IPS-18c (cell line): ENCODE results near the gene LRSAM1.
"Not testable (repeated sequence)": the region's sequence is repeated elsewhere in the genome, so short reads cannot be mapped to it uniquely, and the experiment has no call there.

Source experiments
- H3K4me3 ChIP-seq: 2 replicates; pipeline ENCODE4 v1.7.0; 2013; ENCODE audit warnings: low read depth, mild to moderate bottlenecking, low read length, moderate library complexity; ENCODE audit not compliant: insufficient read depth
- H3K9me3 ChIP-seq: one replicate; pipeline ENCODE4 v1.6.1; 2013; ENCODE audit warnings: mild to moderate bottlenecking, low read length, moderate library complexity; ENCODE audit not compliant: control insufficient read depth, insufficient read depth

Gene LRSAM1

DNA sequence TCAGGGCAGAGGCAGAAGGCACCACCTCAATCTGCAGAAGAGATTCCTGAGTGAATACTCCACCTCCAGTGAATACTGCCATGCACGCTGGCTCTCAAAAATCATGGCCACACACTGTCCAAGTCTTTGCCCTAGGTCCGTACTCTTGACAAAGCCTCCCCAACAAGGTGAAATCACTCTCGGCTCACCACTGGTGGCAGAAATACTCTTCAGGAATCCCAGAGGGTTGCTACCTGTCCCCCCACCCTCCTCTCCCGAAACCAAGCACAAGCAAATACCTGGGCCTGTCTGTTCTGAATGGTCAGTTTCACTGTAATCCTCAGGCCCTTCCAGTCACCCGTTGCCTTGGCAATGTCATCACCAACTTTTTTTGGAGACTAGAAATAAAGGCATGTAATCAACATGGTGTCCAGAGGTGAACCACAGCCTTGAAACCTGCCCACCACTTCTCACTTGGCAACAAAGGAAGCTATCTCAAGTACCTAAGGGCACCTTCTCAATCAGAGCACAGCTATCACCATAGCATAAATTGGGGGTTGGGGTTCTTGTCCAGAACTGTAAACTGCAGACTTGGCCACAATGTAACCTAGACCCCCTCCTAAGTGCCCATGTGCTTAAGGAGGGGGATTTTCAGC lies 1.9 kb upstream of the LRSAM1 start:
- Histone ChIP-seq H3K9me3 (no peaks in the 10 kb centered on the region), H3K4me3 (peak overlapping the region; percentile 97)

DNA sequence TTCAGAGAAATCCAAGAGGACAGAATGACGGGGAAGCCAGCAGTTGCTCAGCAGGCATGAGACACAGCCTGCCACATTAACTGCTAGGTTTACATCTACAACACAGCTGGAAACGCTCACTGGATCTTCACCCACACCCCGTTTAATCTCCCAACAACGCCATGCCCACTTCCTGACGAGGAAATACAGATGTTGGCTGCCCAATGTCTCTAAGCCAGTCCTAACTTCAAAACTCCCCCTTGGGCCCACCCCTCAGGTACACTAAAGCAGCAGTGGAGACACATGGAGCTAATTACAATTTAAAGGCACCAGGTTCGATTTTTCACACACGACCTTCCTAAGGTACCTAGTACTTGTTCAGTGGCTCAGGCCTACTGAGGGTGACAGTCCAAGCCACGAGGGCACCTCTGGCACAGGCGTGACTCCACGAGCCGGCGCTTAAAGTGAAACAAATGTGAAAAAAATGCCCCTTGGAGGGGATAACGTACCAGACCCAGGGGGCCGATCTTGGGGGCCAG lies 1.0 kb upstream of the LRSAM1 start:
- no peaks in the 10 kb centered on the region for H3K9me3 ChIP-seq
- H3K4me3 ChIP-seq = peak overlapping the region; percentile 97

DNA sequence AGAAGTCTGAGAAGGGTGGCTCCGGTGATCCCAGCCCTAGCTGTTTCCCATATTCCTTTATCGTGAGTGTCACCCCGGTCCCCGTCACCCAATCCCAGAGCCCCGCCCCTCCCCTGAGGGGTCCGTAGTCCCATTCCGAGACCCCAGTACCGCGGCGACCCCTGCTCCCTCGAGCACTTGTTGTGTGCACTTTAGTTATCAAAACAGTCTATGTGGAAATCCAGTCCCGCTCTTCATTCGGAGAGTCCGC lies 223 bp downstream of the LRSAM1 start:
- Histone ChIP-seq H3K4me3 (peak overlapping the region; percentile 97), H3K9me3 (no peaks in the 10 kb centered on the region)

DNA sequence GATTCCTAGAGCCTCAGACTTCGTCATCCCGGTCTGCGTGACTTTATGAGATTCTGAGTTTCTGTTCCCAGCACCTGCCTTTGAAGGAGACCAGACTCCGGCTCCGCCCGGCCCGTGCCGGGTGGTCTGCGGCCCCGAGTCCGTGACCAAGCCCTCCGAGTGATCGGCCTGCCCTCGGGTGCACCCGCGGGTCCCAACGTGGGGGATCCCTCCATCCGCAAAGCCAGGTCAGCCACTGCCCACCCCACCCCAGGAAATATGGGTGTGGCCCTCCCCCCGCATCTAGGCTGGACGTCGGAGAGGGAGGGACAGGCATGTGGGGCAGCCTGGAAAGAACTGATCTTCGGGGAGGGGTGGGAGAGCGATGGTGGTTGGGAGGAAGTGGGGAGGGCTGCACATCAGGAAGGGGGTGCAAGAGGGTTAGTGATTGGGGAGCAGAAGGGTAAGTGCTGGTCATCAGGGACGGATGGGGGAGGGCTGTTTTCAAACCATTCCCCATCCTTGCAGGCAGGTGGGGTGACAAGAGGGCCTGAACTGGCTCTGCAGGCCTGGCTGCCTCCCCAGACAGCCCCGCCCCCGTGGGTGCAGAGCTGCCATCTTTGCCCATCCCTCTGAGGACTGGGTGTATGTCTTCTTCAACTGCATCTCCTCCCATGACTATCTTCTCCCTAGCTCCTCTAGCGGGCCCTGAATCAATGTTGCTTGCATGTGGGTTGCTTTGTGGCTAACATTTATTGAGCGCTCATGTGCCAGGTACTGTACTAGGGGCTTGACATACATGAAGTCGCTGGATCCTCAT lies 747 bp downstream of the LRSAM1 start:
- Histone ChIP-seq H3K4me3 (peak overlapping the region; percentile 97), H3K9me3 (no peaks in the 10 kb centered on the region)

DNA sequence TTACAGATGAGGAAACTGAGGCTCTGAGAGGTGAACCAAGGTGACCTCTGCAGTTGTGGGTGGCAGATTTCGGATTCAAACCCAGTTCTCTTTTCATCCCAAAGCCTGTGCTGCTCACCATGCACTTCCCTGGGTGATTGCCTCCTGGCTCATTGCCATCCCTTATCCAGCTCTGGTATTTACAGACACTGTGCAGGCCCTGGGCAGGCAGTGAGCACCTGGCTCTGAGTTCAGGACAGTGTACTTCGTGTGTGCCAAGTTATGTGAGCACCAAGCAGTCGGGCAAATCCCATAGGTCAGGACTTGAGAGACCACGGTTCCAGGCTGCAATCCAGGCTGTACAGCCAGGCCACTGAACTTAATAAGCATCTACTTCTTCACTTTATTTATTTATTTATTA lies 1.4 kb downstream of the LRSAM1 start:
- Histone ChIP-seq H3K9me3 (no peaks in the 10 kb centered on the region), H3K4me3 (no peak overlapping the region)

DNA sequence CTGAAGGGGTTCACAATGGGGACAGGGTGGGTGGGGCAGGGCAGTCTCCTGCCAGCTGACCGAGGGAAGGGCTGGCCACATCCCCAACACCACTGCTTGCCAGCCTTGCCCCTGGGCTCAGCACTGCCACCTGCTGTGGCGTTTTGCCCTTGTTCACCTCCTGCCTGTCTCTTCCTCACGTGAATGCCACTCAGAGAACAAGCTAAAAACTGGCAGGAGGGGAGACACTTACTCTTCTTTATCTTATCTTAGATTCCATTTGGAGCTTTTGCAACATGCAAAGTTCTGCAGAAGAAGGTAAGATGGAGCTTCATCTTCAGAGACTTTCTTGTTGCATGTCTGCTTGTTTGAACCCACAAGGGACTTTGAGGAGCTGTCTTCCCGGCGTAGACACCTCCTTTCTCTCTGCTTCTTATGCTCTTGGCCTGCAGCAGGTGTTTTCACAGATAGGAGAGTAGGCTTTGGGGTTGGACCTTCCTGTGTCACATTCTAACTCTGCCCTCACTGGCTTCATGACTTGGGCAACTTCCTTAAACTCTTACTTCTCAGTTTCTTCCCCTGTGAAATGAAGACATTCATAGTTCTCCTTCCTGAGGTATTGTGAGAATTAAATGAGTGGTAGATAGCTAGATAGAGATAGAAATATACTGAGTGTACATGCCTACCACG lies 4.1 kb downstream of the LRSAM1 start:
- Histone ChIP-seq H3K9me3 (no peaks in the 10 kb centered on the region), H3K4me3 (no peak overlapping the region)

DNA sequence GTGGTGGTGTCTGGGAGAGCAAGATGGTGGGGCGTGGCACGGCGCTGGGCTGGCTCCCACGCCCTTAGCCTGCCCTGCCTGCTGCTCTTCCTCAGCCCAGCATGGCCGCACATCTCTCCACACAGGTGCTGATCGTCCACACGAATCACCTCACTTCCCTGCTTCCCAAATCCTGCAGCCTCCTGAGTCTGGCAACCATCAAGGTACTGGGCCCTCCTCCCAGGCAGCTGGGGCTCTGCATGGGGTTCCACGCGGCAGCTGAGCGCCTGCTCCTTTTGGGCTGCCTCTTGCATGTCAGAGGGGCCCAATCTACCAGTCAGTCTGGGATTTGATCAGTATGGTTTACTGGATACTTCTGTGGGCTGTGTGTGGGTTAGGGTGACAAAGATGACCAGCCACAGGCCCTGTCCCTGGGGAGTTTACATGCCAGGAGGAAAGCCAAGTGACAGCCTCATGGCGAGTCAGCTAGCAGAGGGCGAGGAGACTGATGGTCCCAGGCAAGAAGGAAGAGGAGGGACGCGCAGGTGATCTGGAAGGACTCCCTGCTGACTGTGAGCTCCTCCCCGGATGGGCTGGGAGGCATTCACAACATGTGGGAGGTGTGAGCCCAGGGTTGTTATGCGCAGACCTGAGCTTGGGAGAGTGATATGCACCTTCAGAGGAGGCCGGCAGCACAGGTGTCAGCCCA lies 6.0 kb downstream of the LRSAM1 start:
- Histone ChIP-seq H3K4me3 (no peak overlapping the region), H3K9me3 (no peaks in the 10 kb centered on the region)

DNA sequence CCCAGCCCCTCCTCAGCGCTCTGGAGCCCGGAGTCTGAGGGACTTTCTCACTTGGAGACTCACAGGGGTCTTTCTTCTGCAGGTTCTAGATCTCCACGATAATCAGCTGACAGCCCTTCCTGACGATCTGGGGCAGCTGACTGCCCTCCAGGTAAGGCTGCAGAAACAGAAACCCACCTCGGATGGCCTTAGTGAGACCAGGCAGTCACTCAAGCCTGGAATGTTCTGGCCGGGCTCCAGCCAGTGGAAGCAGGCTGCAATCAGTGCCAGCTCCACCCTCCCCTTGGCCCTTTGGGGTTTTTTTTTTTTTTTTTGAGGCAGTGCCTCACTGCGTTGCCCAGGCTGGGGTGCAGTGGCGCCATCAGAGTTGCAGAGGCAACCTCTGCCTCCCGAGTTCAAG lies 7.6 kb downstream of the LRSAM1 start:
- Histone ChIP-seq H3K9me3 (no peaks in the 10 kb centered on the region), H3K4me3 (no peak overlapping the region)

DNA sequence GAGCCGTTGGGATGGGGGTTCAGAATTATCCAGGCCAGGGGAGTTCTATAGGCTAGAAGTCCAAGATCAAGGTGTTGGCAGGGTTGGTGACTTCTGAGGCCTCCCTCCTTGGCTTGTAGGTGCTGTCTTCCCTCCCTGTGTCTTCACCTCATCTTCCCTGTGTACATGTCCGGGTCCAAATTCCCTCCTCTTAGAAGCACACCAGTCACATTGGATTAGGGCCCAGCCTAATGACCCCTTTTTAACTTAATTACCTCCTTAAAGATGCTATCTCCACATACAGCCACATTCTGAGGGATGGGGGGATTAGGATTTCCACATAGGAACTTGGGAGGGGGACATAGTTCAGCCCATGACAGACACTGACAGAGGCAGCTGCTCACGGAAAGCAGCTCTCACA lies 12.1 kb downstream of the LRSAM1 start:
- Histone ChIP-seq H3K4me3 (no peak overlapping the region), H3K9me3 (no peaks in the 10 kb centered on the region)

DNA sequence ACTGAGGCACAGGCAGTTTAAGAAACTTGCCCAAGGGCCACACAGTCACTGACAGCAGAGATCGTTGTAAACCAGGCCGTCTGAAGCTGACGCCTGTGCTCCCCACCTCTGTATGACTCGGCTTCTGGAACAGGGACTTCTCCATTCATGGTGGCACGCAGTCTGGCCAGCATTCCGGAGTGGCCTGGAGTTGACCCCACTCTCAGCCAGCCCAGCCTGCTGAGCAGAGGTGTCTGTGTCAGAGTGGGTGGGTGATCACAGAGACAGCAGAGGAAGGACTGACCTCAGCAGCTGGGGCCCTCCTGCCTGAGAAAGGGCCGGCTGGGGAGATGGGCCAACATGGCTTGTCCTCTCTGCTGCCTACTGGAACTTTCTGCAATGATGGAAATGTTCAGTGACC lies 12.6 kb downstream of the LRSAM1 start:
- H3K9me3 ChIP-seq = no peaks in the 10 kb centered on the region

DNA sequence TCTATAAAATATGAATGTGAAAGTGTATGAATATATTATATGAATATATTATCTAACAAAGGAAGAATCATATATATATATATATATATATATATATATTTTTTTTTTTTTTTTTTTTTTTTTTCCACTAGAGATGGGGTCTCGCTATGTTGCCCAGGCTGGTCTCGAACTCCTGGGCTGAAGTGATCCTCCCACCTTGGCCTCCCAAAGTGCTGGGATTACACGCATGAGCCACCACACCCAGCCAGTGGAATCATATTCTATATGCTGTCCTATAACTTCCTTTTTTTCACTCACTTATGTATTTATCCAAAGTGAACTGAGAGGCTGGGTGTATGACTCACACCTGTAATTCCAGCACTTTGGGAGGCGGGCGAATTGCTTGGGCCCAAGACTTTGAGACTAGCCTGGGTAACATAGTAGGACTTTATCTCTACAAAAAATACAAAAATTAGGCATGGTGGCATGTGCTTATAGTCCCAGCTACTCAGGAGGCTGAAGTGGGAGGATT lies 15.2 kb downstream of the LRSAM1 start:
- H3K9me3 ChIP-seq, H3K4me3 ChIP-seq: not testable (repeated sequence)

More for the DNA sequence above, 12.6 kb downstream of the LRSAM1 start:
- no peak overlapping the region for H3K4me3 ChIP-seq

DNA sequence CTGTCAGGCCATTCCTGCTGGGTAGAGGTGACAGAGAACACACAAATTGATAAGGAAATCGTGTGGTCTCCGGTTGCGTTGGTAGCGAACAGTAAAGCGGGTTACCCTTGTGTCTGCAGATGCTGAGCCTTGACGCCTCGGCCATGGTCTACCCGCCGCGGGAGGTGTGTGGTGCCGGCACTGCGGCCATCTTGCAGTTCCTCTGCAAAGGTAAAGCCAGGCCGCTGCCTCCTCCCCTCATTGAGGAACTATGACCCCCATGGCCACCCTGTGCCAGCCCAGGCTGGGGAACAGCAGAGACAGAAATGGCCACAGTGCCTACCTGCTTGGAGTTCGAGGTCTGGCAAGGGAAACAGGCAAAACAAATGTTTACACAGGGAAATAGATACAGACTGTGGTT lies 16.3 kb downstream of the LRSAM1 start:
- H3K9me3 ChIP-seq = no peaks in the 10 kb centered on the region
- H3K4me3 ChIP-seq = no peak overlapping the region

DNA sequence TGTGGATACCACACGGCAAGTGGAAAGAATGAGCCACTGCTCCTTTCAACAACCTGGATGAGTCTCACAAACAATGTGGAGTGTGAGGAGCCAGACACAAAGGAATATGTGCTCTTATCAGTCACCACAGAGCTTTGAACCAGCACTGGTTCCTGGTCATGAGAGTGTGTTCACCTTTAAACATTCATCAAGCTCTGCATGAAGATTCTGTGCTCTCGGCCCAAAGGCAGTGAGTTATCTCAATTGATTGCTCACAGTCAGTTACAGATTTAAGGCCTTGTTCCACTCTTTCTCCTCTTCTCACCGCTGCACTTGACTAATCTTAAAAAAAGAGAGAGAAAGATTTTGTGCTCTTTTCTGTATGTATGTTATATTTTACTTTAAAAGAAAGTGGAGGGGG lies 19.4 kb downstream of the LRSAM1 start:
- no peak overlapping the region for H3K4me3 ChIP-seq
- no peaks in the 10 kb centered on the region for H3K9me3 ChIP-seq

DNA sequence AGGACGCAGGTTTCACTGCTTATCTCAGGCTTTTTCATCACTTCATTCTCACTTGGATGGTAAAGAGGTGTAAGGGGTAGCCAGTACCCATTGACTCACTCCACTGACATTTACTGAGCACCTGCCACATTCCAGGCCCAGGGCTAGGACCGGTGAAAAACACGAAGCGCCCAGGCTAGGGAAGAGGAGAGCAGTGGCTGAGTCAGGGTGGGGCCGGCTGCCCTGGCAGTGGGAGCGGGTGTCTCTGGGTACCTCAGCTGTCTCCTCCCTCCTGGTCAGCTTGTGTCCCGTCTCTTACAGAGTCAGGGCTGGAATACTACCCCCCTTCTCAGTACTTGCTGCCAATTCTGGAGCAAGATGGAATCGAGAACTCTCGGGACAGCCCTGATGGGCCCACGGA lies 22.2 kb downstream of the LRSAM1 start:
- Histone ChIP-seq H3K4me3 (no peak overlapping the region), H3K9me3 (no peaks in the 10 kb centered on the region)

DNA sequence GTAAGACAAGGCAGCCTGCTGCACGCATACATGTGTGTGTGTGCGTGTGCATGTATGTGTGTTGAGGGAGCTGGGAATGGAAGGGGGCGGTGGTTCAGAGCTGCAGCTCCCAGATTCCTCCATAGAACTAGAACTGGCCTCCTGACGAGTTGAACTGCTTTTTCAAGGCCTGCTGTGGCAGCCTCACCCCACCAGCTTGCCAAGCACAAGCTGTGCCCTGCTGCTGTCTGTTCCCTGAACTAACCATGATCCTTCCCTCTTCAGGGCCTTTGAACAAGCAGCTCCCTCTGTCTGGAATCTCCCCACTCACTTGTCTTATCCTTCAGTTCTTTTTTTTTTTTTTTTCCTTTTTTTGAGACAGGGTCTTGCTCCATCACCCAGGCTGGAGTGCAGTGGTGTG lies 22.6 kb downstream of the LRSAM1 start:
- Histone ChIP-seq H3K9me3 (no peaks in the 10 kb centered on the region), H3K4me3 (no peak overlapping the region)

DNA sequence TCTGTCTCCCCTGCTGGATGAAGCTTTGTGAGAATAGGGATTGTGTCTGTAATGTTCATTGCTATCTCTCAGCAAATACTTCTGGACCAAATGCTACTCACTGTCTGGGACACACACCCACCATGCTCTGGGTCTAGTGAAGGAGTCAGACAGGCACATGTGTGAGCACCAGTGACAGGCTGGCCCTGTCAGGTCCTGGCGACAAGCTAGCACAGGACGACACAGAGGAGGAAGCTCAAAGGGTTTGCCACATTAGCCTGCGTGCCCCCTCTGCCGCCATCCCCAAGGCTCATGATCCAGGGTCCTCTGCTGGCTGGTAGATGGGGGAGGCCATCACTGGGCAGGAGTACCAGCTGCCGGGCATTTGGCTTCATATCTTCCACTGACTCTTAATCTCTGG lies 23.3 kb downstream of the LRSAM1 start:
- no peak overlapping the region for H3K4me3 ChIP-seq
- H3K9me3 ChIP-seq = no peaks in the 10 kb centered on the region

DNA sequence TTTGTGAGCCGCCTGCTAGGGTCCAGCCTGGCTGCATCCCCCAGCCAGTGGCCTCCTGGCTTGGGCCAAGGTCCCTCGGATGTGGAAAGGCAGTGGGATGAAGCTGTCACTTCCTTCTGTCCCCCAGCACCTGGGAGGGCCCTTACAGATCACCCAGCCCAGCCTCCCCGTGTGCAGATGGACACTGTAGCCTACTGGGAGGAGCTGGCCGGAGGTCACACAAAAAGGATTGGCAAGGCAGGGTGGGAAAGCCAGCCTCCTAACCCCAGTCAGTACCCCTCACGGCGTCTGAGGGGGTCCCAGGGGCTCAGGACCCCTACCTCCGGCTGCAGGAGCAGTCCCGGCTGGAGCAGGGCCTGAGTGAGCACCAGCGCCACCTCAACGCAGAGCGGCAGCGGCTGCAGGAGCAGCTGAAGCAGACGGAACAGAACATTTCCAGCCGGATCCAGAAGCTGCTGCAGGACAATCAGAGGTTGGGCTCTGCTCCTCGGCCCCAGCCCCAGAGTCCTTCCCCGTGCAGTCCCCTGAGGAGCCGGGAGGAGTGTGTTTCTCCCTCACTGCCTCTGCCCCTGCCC lies 28.3 kb downstream of the LRSAM1 start:
- H3K4me3 ChIP-seq = no peak overlapping the region
- no peaks in the 10 kb centered on the region for H3K9me3 ChIP-seq
